K562 (cell line): ENCODE measurements around the gene HS6ST1. TPM values are rescaled to one million over a fixed set of nuclear protein-coding genes. Genes with fewer than 3 reads are reported as not detected.
"Not testable (repeated sequence)": the region's sequence is repeated elsewhere in the genome, so short reads cannot be mapped to it uniquely, and the experiment has no call there.

ENCODE experiments used
- ATAC-seq: fragments of 200-7000 bp; cut with Tn5 transposase; 3 replicates; pipeline ENCODE4 v1.9.1; 2020; ENCODE audit warnings: moderate library complexity
- BruUV-seq: library from RNA; stranded (reverse); fragments of 400-500 nt; replicated peaks from 2 replicates; lab custom pipeline; 2021; lab: Mats Ljungman, UMichigan
- CTCF ChIA-PET: fragments of 300-600 bp; formaldehyde crosslinking; extraction: SDS; loops from one replicate; lab custom pipeline; 2021; ENCODE audit warnings: low intra/inter-chr PET ratio; lab: Yijun Ruan, JAX
- POLR2A ChIA-PET: fragments of 300-600, 350-650 bp; sonication (Branson Sonifier 250); formaldehyde crosslinking; extraction: SDS; loops from one replicate; lab custom pipeline; 2021; ENCODE audit warnings: antibody characterized with exemption, inconsistent platforms; lab: Yijun Ruan, JAX
- DNase-seq, 4 experiments: peaks; one replicate each; pipeline versions ENCODE4 v3.0.0 to v3.0.0-alpha.2; 2011 to 2018; ENCODE audit warnings: low spot score in 3 of 4, mixed read lengths in 3 of 4; ENCODE audit errors: extremely low read depth in 1 of 4
- FAIRE-seq: peaks from 2 replicates; lab custom pipeline; 2011; peaks lifted over from hg19 to GRCh38; lab: Jason Lieb, UNC
- H2AFZ ChIP-seq: 2 replicates; pipeline ENCODE4 v1.6.0; 2011; ENCODE audit warnings: low read depth, low read length, control low read depth, inconsistent platforms
- H3K27ac ChIP-seq: fragments of 200-600 bp; 3 replicates; pipeline ENCODE4 v1.8.0; 2011; ENCODE audit warnings: low read depth, mild to moderate bottlenecking, control low read depth, inconsistent platforms, low read length, moderate library complexity, mixed read lengths; ENCODE audit errors: extremely low read depth
- H3K27me3 ChIP-seq, 2 experiments: fragments of 300-600 bp in 1 of 2; 2 replicates in 1 of 2; 3 replicates in 1 of 2; pipeline versions ENCODE4 v1.6.0 to v1.8.0; 2011; ENCODE audit warnings: inconsistent platforms in 2 of 2, low read length in 2 of 2, mild to moderate bottlenecking in 1 of 2, mixed read lengths in 1 of 2, moderate library complexity in 1 of 2; ENCODE audit not compliant: control insufficient read depth in 2 of 2, insufficient read depth in 2 of 2
- H3K36me3 ChIP-seq: fragments of 300-600 bp; 3 replicates; pipeline ENCODE4 v1.8.0; 2011; ENCODE audit warnings: mild to moderate bottlenecking, low read length, inconsistent platforms; ENCODE audit not compliant: control insufficient read depth, insufficient read depth
- H3K4me1 ChIP-seq, 2 experiments: fragments of 200-600 bp in 1 of 2; replicated peaks in 1 of 2; 2 replicates in 1 of 2; 3 replicates in 1 of 2; pipeline versions ENCODE4 v1.5.1 to v1.8.0; 2011; ENCODE audit warnings: inconsistent platforms in 2 of 2, low read length in 2 of 2, mild to moderate bottlenecking in 1 of 2, mixed read lengths in 1 of 2, moderate library complexity in 1 of 2; ENCODE audit not compliant: control insufficient read depth in 2 of 2, insufficient read depth in 2 of 2
- H3K4me2 ChIP-seq: 2 replicates; pipeline ENCODE4 v1.6.1; 2011; ENCODE audit warnings: low read length, control low read depth, inconsistent platforms, mixed read lengths; ENCODE audit not compliant: insufficient read depth
- H3K4me3 ChIP-seq: fragments of 200-600 bp; sonication (generic), shearing (Covaris generic); 2 replicates; pipeline ENCODE4 v1.5.1; 2016; ENCODE audit warnings: control low read depth, inconsistent platforms
- H3K79me2 ChIP-seq: fragments of 200-600 bp; 3 replicates; pipeline ENCODE4 v1.8.0; 2011; ENCODE audit warnings: low read length, inconsistent platforms; ENCODE audit not compliant: control insufficient read depth, insufficient read depth
- H3K9ac ChIP-seq, 2 experiments: 2 replicates each; pipeline versions ENCODE4 v1.6.0 to v1.6.1; 2011; ENCODE audit warnings: low read depth in 2 of 2, low read length in 2 of 2, control low read depth in 1 of 2, inconsistent platforms in 1 of 2, mild to moderate bottlenecking in 1 of 2, mixed read lengths in 1 of 2; ENCODE audit not compliant: insufficient read depth in 1 of 2
- H3K9me1 ChIP-seq: one replicate; pipeline ENCODE4 v1.6.0; 2011; ENCODE audit warnings: inconsistent platforms, mild to moderate bottlenecking, low read length, moderate library complexity; ENCODE audit not compliant: control insufficient read depth, insufficient read depth
- H3K9me3 ChIP-seq: replicated peaks from 2 replicates; pipeline ENCODE4 v1.5.1; 2011; ENCODE audit warnings: low read depth, low read length, inconsistent platforms; ENCODE audit not compliant: control insufficient read depth, insufficient read depth
- H4K20me1 ChIP-seq: replicated peaks from 2 replicates; pipeline ENCODE4 v1.6.1; 2011; ENCODE audit warnings: low read length, inconsistent platforms, mixed read lengths; ENCODE audit not compliant: control insufficient read depth, insufficient read depth
- WGBS: fragments of 100-300 bp; shearing (Covaris generic); methylation state at CpG from one replicate; pipeline ENCODE4 v1.1.6; 2016; ENCODE audit warnings: low coverage, mixed read lengths; ENCODE audit not compliant: insufficient coverage; ENCODE audit errors: missing lambda C conversion rate; 5-methylcytosine and 5-hydroxymethylcytosine counted together
- in situ Hi-C: fragments of 300-500 bp; cut with MboI; formaldehyde crosslinking; loops from 4 replicates; pipeline ENCODE4 v1.15.0; 2018; ENCODE audit warnings: inconsistent platforms, mixed read lengths
- intact Hi-C: fragments of 100-400 bp; cut with micrococcal nuclease; formaldehyde crosslinking; loops from 2 replicates; pipeline ENCODE4 v1.14.2; 2022
- polyA plus RNA-seq, 8 experiments: library from polyadenylated mRNA; depleted of rRNA in 4 of 8; stranded (reverse) in 5 of 8; unstranded in 3 of 8; fragments of >200 nt; fragmentation: Nextera tagmentation in 2 of 8; fragmentation: Illumina TruSeq in 1 of 8; extraction: Ambion mirVana in 2 of 8; extraction: Trizol in 1 of 8; gene quantifications; 2 replicates each; pipeline versions ENCODE4 v1.2.1 to v1.2.3, GENCODE V29; 2011 to 2014; ENCODE audit warnings: inconsistent platforms in 1 of 8, missing spikeins in 1 of 8
- total RNA-seq, 7 experiments: library from RNA; depleted of rRNA in 6 of 7; stranded (reverse); fragments of >200 nt in 6 of 7; fragmentation: Illumina TruSeq in 2 of 7; extraction: Trizol in 2 of 7; gene quantifications; 2 replicates each; pipeline versions ENCODE4 v1.2.1 to v1.2.3, GENCODE V29; 2011 to 2021; ENCODE audit warnings: low replicate concordance in 1 of 7

HS6ST1 gene
- total and polyA plus RNA-seq, 9 of the 15 experiments (the other 6 are each of a cell fraction or from before 2014, with no cell fraction given), result 0.06 to 7.4 (median 3.8) TPM

GRCh38 chr2:128268611-128269010 lies 50.1 kb downstream of the HS6ST1 start:
- intact Hi-C loops, H3K9me1 ChIP-seq, H2AFZ ChIP-seq, H3K36me3 ChIP-seq, H4K20me1 ChIP-seq, DNase-seq, H3K4me2 ChIP-seq, CTCF ChIA-PET, BruUV-seq, H3K4me1 ChIP-seq, H3K79me2 ChIP-seq, H3K4me3 ChIP-seq, H3K9ac ChIP-seq, H3K27me3 ChIP-seq, ATAC-seq, H3K9me3 ChIP-seq, FAIRE-seq, in situ Hi-C loops, POLR2A ChIA-PET, H3K27ac ChIP-seq: not testable (repeated sequence)
- 75% methylated on average over 18 of the region's 23 CpGs for WGBS

DNA sequence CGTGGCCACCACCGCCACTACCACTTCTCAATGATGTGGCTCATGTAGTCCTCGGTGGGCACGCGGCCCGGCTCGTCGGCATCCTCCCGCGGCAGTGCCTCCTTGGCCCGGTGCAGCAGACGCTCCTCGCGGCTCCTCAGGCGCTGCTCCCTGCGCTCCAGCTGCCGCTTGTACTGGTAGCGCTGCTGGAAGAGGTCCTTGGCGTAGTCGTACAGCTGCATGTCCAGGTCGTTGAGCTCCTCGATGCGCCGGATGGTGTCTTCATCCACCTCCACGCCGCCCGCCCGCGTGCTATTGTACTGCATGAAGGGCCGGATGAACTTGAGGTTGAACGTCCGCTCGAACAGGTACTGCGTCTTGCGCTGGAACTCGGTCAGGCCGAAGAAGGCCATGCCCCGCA lies 50.5 kb downstream of the HS6ST1 start:
- CTCF ChIA-PET, ATAC-seq, H3K4me1 ChIP-seq, H3K4me2 ChIP-seq, H3K27ac ChIP-seq, H3K36me3 ChIP-seq, H4K20me1 ChIP-seq, intact Hi-C loops, H3K4me3 ChIP-seq, H3K9ac ChIP-seq, H3K79me2 ChIP-seq, POLR2A ChIA-PET, H3K9me1 ChIP-seq, in situ Hi-C loops, DNase-seq, FAIRE-seq, H3K9me3 ChIP-seq, H3K27me3 ChIP-seq, H2AFZ ChIP-seq, BruUV-seq: not testable (repeated sequence)
- WGBS, result 77% methylated on average over 18 of the region's 38 CpGs

GRCh38 chr2:128267649-128268048 lies 51.0 kb downstream of the HS6ST1 start:
- FAIRE-seq, H3K79me2 ChIP-seq, H2AFZ ChIP-seq, in situ Hi-C loops, H3K9ac ChIP-seq, CTCF ChIA-PET, intact Hi-C loops, H3K36me3 ChIP-seq, H3K4me2 ChIP-seq, POLR2A ChIA-PET, DNase-seq, H3K4me1 ChIP-seq, H3K27ac ChIP-seq, H3K9me3 ChIP-seq, H3K9me1 ChIP-seq, BruUV-seq, H4K20me1 ChIP-seq, H3K4me3 ChIP-seq, H3K27me3 ChIP-seq: not testable (repeated sequence)
- ATAC-seq, result peak; percentile 23; the same call in 1 of the 3 replicates
- WGBS, result 59% methylated on average over 6 of the region's 11 CpGs

- H3K79me2 ChIP-seq, H3K27me3 ChIP-seq, H3K9me1 ChIP-seq, H2AFZ ChIP-seq, BruUV-seq, H3K4me3 ChIP-seq, H3K9ac ChIP-seq, FAIRE-seq, DNase-seq, H3K36me3 ChIP-seq, in situ Hi-C loops, POLR2A ChIA-PET, H3K4me2 ChIP-seq, intact Hi-C loops, H3K4me1 ChIP-seq, H3K27ac ChIP-seq, H3K9me3 ChIP-seq, CTCF ChIA-PET, H4K20me1 ChIP-seq: not testable (repeated sequence)
- WGBS, result 64% methylated on average over 6 of the region's 9 CpGs
- peak; percentile 24; the same call in 1 of the 3 replicates for ATAC-seq
These were observed 51.5 kb downstream of the HS6ST1 start for GRCh38 chr2:128267197-128267596.
